Bladder microvascular endothelial cell (primary cell): ENCODE results near the gene FHIP2A. TPM values are rescaled to one million over a fixed set of nuclear protein-coding genes. Genes with fewer than 3 reads are reported as not detected.

Experiments
- total RNA-seq: library from RNA; depleted of rRNA; stranded (reverse); fragments of >200 nt; gene quantifications from 2 replicates; pipeline ENCODE4 v1.2.3, GENCODE V29; 2014

FHIP2A gene
- 16.8 and 43.6 TPM in 2 replicates for total RNA-seq

GRCh38 chr10:114821293-114821914, at the start of gene FHIP2A:
FHIP2A (plus strand) TSS chr10:114821780; CDS start chr10:114822079, 299 bp downstream.

Other genes with a start within 250 kb of the FHIP2A start
- 60.7 and 91.4 TPM in 2 replicates for gene ABLIM1, start 163.5 kb upstream of the FHIP2A start, total RNA-seq
- 15.2 and 28.3 TPM in 2 replicates for gene TRUB1, start 116.4 kb downstream of the FHIP2A start, total RNA-seq